HG03159 (cell line): ENCODE results near the gene LAMA3.

Experiments used
- ATAC-seq: cut with Tn5 transposase; IDR thresholded peaks from one replicate; pipeline ENCODE4 v1.9.1; 2021; ENCODE audit warnings: mild to moderate bottlenecking, moderate library complexity; ENCODE audit not compliant: unreplicated experiment

LAMA3 gene

GRCh38 chr18:23934252-23934651 lies 245.0 kb downstream of the LAMA3 start:
- no peak for ATAC-seq

DNA sequence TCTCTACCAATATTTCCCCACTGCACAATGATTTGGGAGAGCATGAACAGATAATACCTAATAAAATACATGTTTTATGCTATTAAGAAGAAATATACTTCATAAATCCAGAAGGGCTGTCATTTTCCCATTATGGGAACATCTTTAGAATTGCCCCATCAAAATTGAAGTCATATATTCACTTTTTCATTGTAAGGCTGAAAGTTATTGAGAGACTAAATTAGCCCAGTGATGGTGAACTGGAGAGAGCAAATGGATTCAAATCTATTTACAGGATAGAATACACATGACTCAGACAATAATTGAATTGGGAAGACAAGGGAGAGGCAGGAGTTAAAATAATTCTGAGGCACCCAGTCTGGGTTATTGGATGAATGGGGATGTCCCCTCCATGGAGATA lies 245.6 kb downstream of the LAMA3 start:
- no peak for ATAC-seq

- no peak for ATAC-seq
Measured at GRCh38 chr18:23935804-23936203, 246.6 kb downstream of the LAMA3 start.

DNA sequence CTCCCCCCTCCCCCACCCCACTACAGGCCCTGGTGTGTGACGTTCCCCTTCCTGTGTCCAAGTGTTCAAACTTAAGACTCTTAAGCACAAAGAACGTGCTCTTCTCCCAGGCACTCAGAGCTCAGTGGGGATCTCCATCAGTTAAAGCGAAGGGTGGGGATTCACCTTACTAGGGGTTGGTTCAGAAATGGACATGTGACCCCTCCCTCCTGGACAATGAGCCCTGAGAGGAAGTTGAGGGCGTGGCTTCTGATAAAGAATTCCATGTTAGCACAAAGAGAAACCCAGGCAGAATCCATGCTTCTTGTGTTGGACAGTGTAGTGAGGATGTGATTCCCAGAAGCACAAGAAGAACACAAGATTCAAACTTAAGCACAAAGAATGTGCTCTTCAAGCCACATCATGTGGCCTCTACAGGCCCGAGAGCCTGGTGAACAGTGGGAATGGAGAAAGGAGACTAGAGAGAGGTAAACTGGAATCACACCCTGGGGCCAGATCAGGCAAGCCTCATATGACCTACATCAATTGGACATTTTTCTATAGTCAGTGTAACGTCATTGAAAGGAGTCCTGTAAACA lies 247.2 kb downstream of the LAMA3 start:
- ATAC-seq, result no peak

GRCh38 chr18:23938043-23938756 lies 248.9 kb downstream of the LAMA3 start:
- peak; percentile 42 for ATAC-seq

GRCh38 chr18:23938901-23939341 lies 249.7 kb downstream of the LAMA3 start:
- ATAC-seq, result no peak

- no peak for ATAC-seq
Measured at GRCh38 chr18:23939366-23939765, 250.1 kb downstream of the LAMA3 start.

- no peak for ATAC-seq
Measured at GRCh38 chr18:23939896-23940295, 250.6 kb downstream of the LAMA3 start.

DNA sequence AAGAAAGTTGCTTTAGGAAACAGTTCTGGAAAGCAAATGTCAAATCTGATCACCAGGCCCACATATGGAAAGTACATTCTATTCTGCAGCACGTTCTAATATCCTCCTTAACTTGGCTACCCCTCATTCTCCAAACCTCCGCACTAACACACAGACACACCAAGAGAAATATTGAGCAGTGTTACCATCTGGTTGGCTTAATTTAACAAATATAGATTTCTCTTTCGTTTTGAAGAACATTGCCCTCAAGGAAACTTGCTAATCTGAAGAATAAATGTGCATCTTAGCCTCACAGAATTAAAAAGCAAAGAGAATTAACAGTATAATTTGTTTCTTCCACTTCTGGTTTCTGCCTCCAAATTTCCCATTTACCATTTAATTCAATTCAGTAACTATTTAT lies 252.5 kb downstream of the LAMA3 start:
- no peak for ATAC-seq

DNA sequence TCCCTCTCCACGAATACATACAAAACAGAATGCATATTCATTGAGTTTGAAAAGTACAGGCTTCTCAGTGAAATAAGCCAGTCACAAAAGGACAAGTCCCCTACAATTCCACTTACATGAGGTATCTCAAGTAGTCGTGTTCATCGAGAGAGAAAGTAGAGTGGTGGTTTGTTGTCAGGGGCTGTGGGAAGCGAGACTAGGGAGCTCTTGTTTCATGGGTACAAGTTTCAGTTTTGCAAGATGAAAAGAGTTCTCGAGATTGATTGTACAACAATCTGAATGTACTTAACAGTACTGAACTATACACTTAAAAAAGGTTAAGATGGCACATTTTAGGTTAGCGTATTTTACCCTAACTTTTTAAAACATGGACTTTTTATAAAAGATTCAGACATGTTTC lies 253.9 kb downstream of the LAMA3 start:
- ATAC-seq, result peak; percentile 80

DNA sequence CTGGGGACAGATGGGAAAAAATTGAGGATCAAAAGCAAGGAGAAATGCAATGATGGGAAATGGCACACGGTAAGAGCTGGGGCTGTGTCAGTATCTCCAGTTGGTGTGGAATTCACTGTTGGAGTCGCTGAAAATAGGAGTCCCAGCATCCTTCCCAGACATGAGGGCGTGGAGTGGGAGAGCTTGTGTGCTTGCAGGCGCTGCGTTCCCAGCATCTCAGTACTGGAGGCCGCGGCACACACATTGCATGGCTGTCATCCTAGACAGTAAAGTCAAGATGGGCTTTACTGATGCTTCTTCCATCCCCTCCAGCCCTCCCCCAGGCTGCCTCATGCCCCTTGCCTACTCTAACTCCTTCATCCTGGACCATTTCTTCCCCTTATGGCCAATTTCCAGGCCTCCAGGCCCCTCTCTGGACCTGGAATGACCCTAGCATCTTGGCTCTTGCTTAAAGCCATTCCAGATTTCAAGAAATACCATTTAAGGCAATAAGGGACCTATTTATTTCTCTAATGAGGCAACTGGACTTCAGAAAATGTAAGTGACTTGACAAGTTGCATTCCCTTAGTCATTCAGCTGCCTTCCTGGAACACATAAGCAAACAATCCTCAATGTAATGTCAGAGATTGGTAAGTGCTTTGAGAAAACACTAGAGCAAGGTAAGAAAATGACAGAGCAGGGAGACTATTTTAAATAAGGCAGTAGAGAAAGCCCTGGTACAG lies 254.8 kb downstream of the LAMA3 start:
- ATAC-seq, result no peak

GRCh38 chr18:23945416-23946079 lies 256.3 kb downstream of the LAMA3 start:
- ATAC-seq, result no peak

GRCh38 chr18:23949863-23950262 lies 260.6 kb downstream of the LAMA3 start:
- no peak for ATAC-seq

DNA sequence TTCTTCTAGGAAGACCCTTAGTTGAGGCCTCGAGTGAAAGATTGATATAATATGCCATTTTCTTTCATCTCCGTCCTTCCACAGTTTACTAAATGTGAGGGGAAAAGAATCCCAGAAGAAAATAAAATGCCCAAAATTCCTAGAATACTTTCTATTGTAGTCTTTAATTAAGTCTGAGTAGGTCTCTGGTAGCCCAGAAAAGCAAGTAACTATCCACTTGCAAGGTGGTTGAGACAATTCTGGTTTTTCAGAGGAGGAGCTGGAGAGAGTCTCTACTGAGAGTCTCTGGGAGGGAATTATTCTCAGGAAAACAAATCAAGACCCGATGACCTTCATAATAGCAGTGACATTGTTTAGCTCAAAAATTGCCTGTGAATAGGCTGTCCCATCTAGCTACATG lies 261.4 kb downstream of the LAMA3 start:
- ATAC-seq, result no peak

- no peak for ATAC-seq
Measured at GRCh38 chr18:23951206-23951605, 262.0 kb downstream of the LAMA3 start.

DNA sequence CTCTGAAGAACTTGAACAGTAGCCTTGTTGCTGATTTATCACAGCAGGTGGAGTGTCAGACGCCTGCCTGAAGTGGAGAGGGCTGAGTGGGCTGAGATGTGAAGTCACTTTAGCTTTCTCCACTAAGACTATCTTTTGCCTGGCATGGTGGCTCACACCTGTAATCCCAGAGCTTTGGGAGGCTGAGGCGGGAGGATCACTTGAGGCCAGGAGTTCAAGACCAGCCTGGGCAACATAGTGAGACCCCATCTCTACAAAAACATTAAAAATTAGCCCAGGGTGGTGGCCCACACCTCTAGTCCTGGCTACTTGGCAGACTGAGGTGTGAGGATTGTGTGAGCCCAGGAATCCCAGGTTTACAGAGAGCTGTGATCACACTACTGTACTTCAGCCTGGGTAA lies 264.7 kb downstream of the LAMA3 start:
- ATAC-seq, result no peak

DNA sequence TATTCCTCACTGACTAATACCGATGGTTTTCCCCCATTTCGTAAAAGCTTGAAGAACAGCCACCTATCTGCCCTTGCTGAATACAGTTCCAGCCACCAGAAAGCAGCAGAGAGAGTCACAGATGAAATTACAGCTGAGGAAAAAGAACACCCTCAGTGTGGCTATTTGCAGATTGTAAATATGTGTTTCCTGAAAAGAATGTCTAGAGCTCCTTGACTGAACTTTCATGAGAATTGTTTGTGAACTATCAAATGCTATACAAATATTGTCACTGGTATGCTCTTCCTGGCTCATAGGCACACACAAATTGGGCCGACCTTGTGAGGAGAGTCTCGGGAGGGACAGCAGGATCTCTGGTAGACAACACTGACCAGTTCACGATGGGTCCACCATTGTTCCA lies 267.2 kb downstream of the LAMA3 start:
- no peak for ATAC-seq

- ATAC-seq, result no peak
Measured at GRCh38 chr18:23958036-23958435, 268.8 kb downstream of the LAMA3 start.

GRCh38 chr18:23963443-23964165 lies 274.4 kb downstream of the LAMA3 start:
- ATAC-seq, result no peak

DNA sequence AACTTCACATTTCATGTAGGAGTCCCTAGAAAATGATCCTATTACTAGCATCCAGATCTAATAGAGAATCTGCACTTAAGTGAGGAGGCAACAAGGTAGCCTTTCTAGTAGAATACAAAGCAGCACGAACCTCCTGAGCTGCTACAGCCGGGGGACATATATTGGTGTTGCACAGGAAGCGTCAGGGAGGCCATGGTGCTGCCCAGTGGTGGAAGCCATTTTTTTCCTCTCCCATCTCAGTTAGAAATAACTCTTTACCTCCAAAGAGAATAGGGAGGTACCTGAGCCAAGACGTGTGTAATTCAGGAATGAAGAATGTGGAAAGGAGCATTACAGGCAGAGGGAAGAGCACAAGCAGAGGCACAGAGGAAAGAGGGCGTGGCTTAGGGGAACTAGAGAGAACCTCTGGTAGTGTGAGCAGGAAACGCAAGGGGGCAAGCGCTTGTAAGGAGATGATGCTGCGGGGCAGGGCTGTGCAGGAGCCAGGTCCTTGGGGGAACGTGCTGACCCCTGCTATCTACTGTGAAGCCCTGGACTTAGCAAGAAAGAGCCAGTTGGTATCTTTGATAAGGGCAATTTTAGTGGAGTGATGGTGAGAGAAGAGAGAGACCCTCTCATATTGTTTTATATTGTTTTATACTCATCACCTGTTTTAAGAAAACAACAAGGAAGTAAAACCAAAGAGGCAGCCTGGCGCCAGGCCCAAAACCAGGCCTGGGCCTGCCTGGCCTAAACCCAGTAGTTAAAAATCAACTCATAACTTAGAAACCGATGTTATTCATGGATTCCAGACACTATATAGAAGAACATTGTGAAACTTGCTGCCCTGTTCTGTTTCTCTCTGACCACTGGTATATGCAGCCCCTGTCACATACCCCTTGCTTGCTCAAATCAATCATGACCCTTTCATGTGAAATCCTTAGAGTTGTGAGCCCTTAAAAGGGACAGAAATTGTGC lies 275.3 kb downstream of the LAMA3 start:
- ATAC-seq, result no peak
